Suppressor macrophage treated with lipopolysaccharide for 1 hour (primary cell): Measurements from ENCODE around the gene MRPL47.
"Not testable (repeated sequence)": the region's sequence is repeated elsewhere in the genome, so short reads cannot be mapped to it uniquely, and the experiment has no call there.

Experiments used
- DNase-seq, 3 donors: peaks; one replicate each; pipeline ENCODE4 v3.0.0-alpha.2; 2020 to 2022

Gene MRPL47

GRCh38 chr3:179604321-179605078 is at the start of gene MRPL47, which contains the start of gene NDUFB5:
MRPL47 (minus strand) TSS chr3:179604638; CDS start chr3:179604624, 14 bp downstream.
NDUFB5 (plus strand) TSS chr3:179604794; CDS start chr3:179604816, 22 bp downstream.
- peak; percentile 95 to 98 (median 97) for DNase-seq

GRCh38 chr3:179653096-179653797 is 48.8 kb upstream of the MRPL47 start:
- DNase-seq, result peak; percentile 65 to 72 (median 68)

GRCh38 chr3:179652447-179653095 is 48.1 kb upstream of the MRPL47 start, which contains the start of gene USP13:
USP13 (plus strand) TSS chr3:179653040; CDS start chr3:179653226, 186 bp downstream.
- peak; percentile 61 to 77 (median 61) for DNase-seq

- DNase-seq, result peak; percentile 32 to 48 (median 44)
Measured at GRCh38 chr3:179651687-179652446, 47.4 kb upstream of the MRPL47 start.

- no peak for DNase-seq
Measured at GRCh38 chr3:179646177-179646576, 41.7 kb upstream of the MRPL47 start.

GRCh38 chr3:179643837-179644236 is 39.4 kb upstream of the MRPL47 start:
- DNase-seq, result not testable (repeated sequence)

GRCh38 chr3:179642871-179643270 is 38.4 kb upstream of the MRPL47 start:
- no peak for DNase-seq

- DNase-seq, result no peak
Measured at GRCh38 chr3:179640469-179640868, 36.0 kb upstream of the MRPL47 start.

- no peak for DNase-seq
Measured at GRCh38 chr3:179630753-179631451, 26.5 kb upstream of the MRPL47 start.

GRCh38 chr3:179624451-179624850 is 20.0 kb upstream of the MRPL47 start:
- DNase-seq, result no peak

- DNase-seq, result no peak
Measured at GRCh38 chr3:179622023-179622422, 17.6 kb upstream of the MRPL47 start.

- peak; percentile 5 to 24 (median 13) for DNase-seq
Measured at GRCh38 chr3:179615458-179616173, 11.2 kb upstream of the MRPL47 start.

GRCh38 chr3:179613807-179614206 is 9.4 kb upstream of the MRPL47 start:
- DNase-seq, result no peak

GRCh38 chr3:179610066-179610465 is 5.6 kb upstream of the MRPL47 start:
- DNase-seq, result no peak

GRCh38 chr3:179608931-179609720 is 4.7 kb upstream of the MRPL47 start:
- peak; percentile 17 to 36 (median 20) for DNase-seq

GRCh38 chr3:179606534-179607085 is 2.2 kb upstream of the MRPL47 start:
- no peak for DNase-seq

- DNase-seq, result no peak
Measured at GRCh38 chr3:179603831-179604230, 607 bp downstream of the MRPL47 start.

GRCh38 chr3:179603321-179603720 is 1.1 kb downstream of the MRPL47 start:
- DNase-seq, result peak; percentile 15 to 21 (median 16)

- DNase-seq, result no peak
Measured at GRCh38 chr3:179599531-179599930, 4.9 kb downstream of the MRPL47 start.

GRCh38 chr3:179591313-179591712 is 13.1 kb downstream of the MRPL47 start:
- no peak for DNase-seq
